Right atrium auricular region (tissue), 2 donors: ENCODE data around the gene ACTR1A. TPM values are rescaled to one million over a fixed set of nuclear protein-coding genes. Genes with fewer than 3 reads are reported as not detected.

ENCODE experiments used
- DNase-seq: peaks from one replicate; pipeline ENCODE4 v3.0.0-alpha.2; 2019; ENCODE audit warnings: low spot score
- H3K27ac ChIP-seq, 2 donors: fragments of 200-600 bp; sonication (generic); 1 replicate in 1 of 2; 2 replicates in 1 of 2; pipeline ENCODE4 v1.5.1; 2016 to 2019
- H3K27me3 ChIP-seq, 2 donors: fragments of 200-600 bp; sonication (generic); one replicate each; pipeline versions ENCODE4 v1.5.1 to v1.6.0; 2017 to 2019
- H3K36me3 ChIP-seq: fragments of 200-600 bp; sonication (generic); one replicate; pipeline ENCODE4 v1.5.1; 2016
- H3K4me1 ChIP-seq, 2 donors: fragments of 200-600 bp; sonication (generic); one replicate each; pipeline versions ENCODE4 v1.5.1 to v1.6.0; 2017 to 2019
- H3K4me3 ChIP-seq, 2 donors: fragments of 200-600 bp; sonication (generic); 1 replicate in 1 of 2; 2 replicates in 1 of 2; pipeline ENCODE4 v1.5.1; 2017 to 2019; ENCODE audit warnings: mild to moderate bottlenecking in 1 of 2, moderate library complexity in 1 of 2
- H3K9me3 ChIP-seq, 2 donors: fragments of 200-600 bp; sonication (generic); one replicate each; pipeline ENCODE4 v1.5.1; 2019
- CTCF ChIP-seq, 2 donors: fragments of 200-600 bp; sonication (generic); IDR thresholded peaks; one replicate each; pipeline ENCODE4 v1.5.1; 2019; ENCODE audit warnings: antibody characterized with exemption in 2 of 2
- total RNA-seq, 2 donors: library from RNA; depleted of rRNA; stranded (reverse); fragments of >200 nt; gene quantifications; one replicate each; pipeline ENCODE4 v1.1.0, GENCODE V29; 2016

The ACTR1A gene
- total RNA-seq, 2 donors from 2014 or later, result 107 to 124 TPM

DNA sequence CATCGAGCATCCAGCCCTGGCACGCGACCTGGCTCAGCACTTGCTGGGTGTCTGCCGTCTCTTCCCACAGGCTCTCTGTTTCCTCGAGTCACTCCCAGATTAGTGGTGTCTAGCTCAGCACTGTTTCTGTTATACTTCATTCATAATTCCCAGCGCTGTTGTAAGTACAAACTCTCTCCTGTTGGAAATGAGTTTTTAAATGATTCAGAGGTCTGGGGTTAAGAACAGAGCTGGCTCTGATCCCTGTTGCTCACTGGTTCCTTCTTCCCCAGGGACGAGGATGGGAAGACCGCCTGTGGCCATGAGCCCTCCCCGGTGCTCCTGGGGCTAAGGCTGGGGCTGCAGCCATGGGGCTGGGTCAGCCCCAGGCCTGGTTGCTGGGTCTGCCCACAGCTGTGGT is 33.8 kb downstream of the ACTR1A start:
- no peak for DNase-seq
- Histone ChIP-seq H3K9me3 (no peaks in the 10 kb centered on the region), H3K36me3 (no peaks in the 10 kb centered on the region), H3K4me1 (no peaks in the 10 kb centered on the region), H3K27ac (no peak overlapping the region), H3K27me3 (no peaks in the 10 kb centered on the region), H3K4me3 (no peak overlapping the region)
- TF ChIP-seq CTCF (IDR thresholded peaks at IDR 0.05), result no peak

DNA sequence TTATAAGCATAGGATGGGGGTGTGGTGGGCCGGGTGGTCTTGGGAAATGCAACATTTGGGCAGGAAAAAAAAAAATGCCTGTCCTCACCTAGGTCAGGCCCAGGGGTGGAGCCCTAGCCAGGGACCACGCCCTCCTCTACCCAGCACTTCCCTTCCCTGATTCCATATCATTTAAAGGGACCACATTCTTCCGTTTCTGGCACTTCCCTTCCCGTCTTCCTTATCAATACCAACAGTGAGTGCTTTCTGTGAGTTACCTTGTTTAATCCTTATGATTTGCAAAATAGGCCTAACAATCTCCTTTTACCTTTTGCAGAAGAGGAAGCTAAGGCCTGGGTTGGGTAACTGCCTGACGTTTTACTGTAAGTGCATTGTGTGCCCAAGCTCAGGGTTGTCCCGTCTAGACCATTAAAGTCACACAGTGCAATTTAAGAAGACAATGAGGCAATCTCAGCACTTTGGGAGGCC is 34.5 kb downstream of the ACTR1A start:
- Histone ChIP-seq H3K36me3 (no peaks in the 10 kb centered on the region), H3K4me3 (no peak overlapping the region), H3K27ac (no peak overlapping the region), H3K4me1 (peaks cover 0 to under 1% of the 10 kb centered on the region in 2 donors), H3K27me3 (no peaks in the 10 kb centered on the region), H3K9me3 (no peaks in the 10 kb centered on the region)
- TF ChIP-seq CTCF (IDR thresholded peaks at IDR 0.05), result no peak
- no peak for DNase-seq

GRCh38 chr10:102467318-102467717 is 35.2 kb downstream of the ACTR1A start:
- no peak for TF ChIP-seq CTCF (IDR thresholded peaks at IDR 0.05)
- no peak for DNase-seq
- H3K36me3 ChIP-seq, result no peaks in the 10 kb centered on the region
- H3K4me1 ChIP-seq, result peaks cover 0 to 7% of the 10 kb centered on the region in 2 donors
- no peak overlapping the region for H3K27ac ChIP-seq
- H3K4me3 ChIP-seq, result no peak overlapping the region
- no peaks in the 10 kb centered on the region for H3K9me3 ChIP-seq
- no peaks in the 10 kb centered on the region for H3K27me3 ChIP-seq

DNA sequence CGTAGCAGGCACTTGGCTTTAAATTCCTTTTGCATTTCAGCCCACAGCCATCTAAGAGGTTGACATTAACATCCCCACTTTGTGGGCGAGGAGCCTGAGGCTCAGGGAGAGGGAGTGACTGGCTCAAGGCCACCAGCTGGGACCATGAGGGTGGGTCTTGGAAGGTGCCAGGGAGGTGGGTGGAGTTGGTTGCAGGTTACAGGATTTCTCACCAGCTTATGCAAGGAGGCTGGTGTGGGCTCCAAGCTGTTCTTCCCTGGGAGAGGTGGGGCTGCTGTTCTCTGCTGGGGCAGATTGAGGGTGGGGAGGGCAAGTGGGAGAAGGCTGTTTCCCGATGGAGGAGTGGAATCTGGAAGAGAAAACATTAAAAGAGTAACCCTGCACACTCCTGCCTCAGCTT is 37.0 kb downstream of the ACTR1A start:
- H3K36me3 ChIP-seq, result no peaks in the 10 kb centered on the region
- no peak overlapping the region for H3K4me3 ChIP-seq
- no peaks in the 10 kb centered on the region for H3K27me3 ChIP-seq
- peaks cover 0 to 25% of the 10 kb centered on the region in 2 donors for H3K4me1 ChIP-seq
- H3K27ac ChIP-seq, result no peak overlapping the region
- no peaks in the 10 kb centered on the region for H3K9me3 ChIP-seq
- no peak for TF ChIP-seq CTCF (IDR thresholded peaks at IDR 0.05)
- DNase-seq, result no peak

GRCh38 chr10:102463983-102464382 is 38.5 kb downstream of the ACTR1A start:
- TF ChIP-seq CTCF (IDR thresholded peaks at IDR 0.05), result no peak
- Histone ChIP-seq H3K27me3 (no peaks in the 10 kb centered on the region), H3K9me3 (no peaks in the 10 kb centered on the region), H3K36me3 (no peaks in the 10 kb centered on the region), H3K4me3 (no peak overlapping the region), H3K27ac (no peak overlapping the region), H3K4me1 (peaks cover 0 to 25% of the 10 kb centered on the region in 2 donors)
- no peak for DNase-seq

DNA sequence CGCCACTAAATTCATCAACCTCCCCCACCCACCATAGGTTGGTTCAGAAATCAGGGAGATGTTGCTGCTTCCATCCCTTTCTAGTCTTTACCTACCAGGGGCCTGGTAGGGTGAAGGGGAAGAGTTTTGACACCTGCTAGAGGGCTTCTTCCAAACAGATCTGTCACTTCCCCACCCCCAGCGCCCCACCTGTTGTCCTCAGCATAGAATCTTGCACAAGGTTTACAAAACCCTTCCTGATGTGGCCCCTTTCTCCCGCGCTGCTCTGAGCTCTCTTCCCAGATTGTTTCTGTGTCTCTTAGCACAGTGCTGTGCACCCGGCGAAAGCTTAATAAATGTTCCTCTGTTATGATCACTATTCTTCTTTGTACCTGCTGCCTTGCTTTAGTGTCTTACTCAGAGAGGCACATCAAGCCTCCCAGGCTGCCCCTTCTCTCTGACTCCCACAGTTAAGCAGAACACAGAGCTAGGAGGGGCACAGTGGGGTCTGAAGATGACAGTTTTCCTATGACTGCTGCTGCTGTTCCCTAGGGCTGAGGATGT is 39.9 kb downstream of the ACTR1A start:
- H3K4me1 ChIP-seq, result peaks cover 0 to 25% of the 10 kb centered on the region in 2 donors
- H3K4me3 ChIP-seq, result no peak overlapping the region
- TF ChIP-seq CTCF (IDR thresholded peaks at IDR 0.05), result no peak

More for the DNA sequence above, 39.9 kb downstream of the ACTR1A start:
- DNase-seq, result no peak
- no peaks in the 10 kb centered on the region for H3K9me3 ChIP-seq
- no peaks in the 10 kb centered on the region for H3K36me3 ChIP-seq
- H3K27ac ChIP-seq, result no peak overlapping the region
- no peaks in the 10 kb centered on the region for H3K27me3 ChIP-seq
